Breast epithelium (tissue), 4 donors: ENCODE data around the gene ARHGAP26. TPM values are rescaled to one million over a fixed set of nuclear protein-coding genes. Genes with fewer than 3 reads are reported as not detected.

Experiments
- DNase-seq, 2 donors: peaks; one replicate each; pipeline ENCODE4 v3.0.0-alpha.2; 2019; ENCODE audit warnings: low spot score in 2 of 2
- H3K27ac ChIP-seq, 2 donors: fragments of 200-600 bp; sonication (generic) in 1 of 2; one replicate each; pipeline ENCODE4 v1.5.1; 2016 to 2019; ENCODE audit warnings: mild to moderate bottlenecking in 1 of 2
- H3K27me3 ChIP-seq, 2 donors: fragments of 200-600 bp; sonication (generic) in 1 of 2; one replicate each; pipeline versions ENCODE4 v1.5.1 to v1.6.0; 2017 to 2019; ENCODE audit warnings: control low read depth in 1 of 2, mild to moderate bottlenecking in 1 of 2
- H3K36me3 ChIP-seq: fragments of 200-600 bp; one replicate; pipeline ENCODE4 v1.5.1; 2019
- H3K4me1 ChIP-seq, 2 donors: fragments of 200-600 bp; sonication (generic); one replicate each; pipeline ENCODE4 v1.5.1; 2016 to 2019; ENCODE audit warnings: control low read depth in 1 of 2
- H3K4me3 ChIP-seq, 3 donors: fragments of 200-600 bp; sonication (generic); 1 replicate in 2 of 3; 2 replicates in 1 of 3; pipeline ENCODE4 v1.5.1; 2016 to 2019; ENCODE audit warnings: mild to moderate bottlenecking in 3 of 3, moderate library complexity in 2 of 3
- H3K9me3 ChIP-seq, 2 donors: fragments of 200-600 bp; sonication (generic) in 1 of 2; one replicate each; pipeline ENCODE4 v1.5.1; 2016 to 2019; ENCODE audit warnings: control low read depth in 1 of 2
- POLR2A ChIP-seq: fragments of 450-650 bp; IDR thresholded peaks from one replicate; pipeline ENCODE4 v1.6.1; 2016; ENCODE audit warnings: antibody characterized with exemption, mild to moderate bottlenecking, moderate library complexity
- POLR2AphosphoS5 ChIP-seq, 3 donors: sonication (generic); formaldehyde crosslinking; IDR thresholded peaks; one replicate each; pipeline ENCODE4 v1.6.1; 2017; ENCODE audit warnings: antibody characterized with exemption in 3 of 3
- intact Hi-C: fragments of 100-400 bp; cut with DNase I; formaldehyde crosslinking; loops from one replicate; pipeline ENCODE4 v1.15.1; 2023; ENCODE audit warnings: low total_unique reads
- total RNA-seq, 3 donors: library from RNA; depleted of rRNA; stranded (reverse); fragments of >200 nt; gene quantifications; one replicate each; pipeline ENCODE4 v1.1.0, GENCODE V29; 2016
- TF ChIP-seq, protein P1 (sequence below), 3 donors: fragments of 450-650 bp; IDR thresholded peaks; one replicate each; pipeline ENCODE4 v1.5.1; 2016 to 2017; ENCODE audit warnings: antibody characterized with exemption in 3 of 3, mild to moderate bottlenecking in 3 of 3, moderate library complexity in 3 of 3

The ARHGAP26 gene
- total RNA-seq, 3 donors from 2014 or later = 33.1 to 89.0 (median 56.4) TPM

- no peaks in the 10 kb centered on the region for H3K36me3 ChIP-seq
- no peak overlapping the region for H3K4me3 ChIP-seq
- no peak overlapping the region for H3K27ac ChIP-seq
- no peaks in the 10 kb centered on the region for H3K9me3 ChIP-seq
- TF ChIP-seq POLR2A = no peak
- no peak for TF ChIP-seq POLR2AphosphoS5 (IDR thresholded peaks at IDR 0.05)
- TF ChIP-seq, protein P1, sequence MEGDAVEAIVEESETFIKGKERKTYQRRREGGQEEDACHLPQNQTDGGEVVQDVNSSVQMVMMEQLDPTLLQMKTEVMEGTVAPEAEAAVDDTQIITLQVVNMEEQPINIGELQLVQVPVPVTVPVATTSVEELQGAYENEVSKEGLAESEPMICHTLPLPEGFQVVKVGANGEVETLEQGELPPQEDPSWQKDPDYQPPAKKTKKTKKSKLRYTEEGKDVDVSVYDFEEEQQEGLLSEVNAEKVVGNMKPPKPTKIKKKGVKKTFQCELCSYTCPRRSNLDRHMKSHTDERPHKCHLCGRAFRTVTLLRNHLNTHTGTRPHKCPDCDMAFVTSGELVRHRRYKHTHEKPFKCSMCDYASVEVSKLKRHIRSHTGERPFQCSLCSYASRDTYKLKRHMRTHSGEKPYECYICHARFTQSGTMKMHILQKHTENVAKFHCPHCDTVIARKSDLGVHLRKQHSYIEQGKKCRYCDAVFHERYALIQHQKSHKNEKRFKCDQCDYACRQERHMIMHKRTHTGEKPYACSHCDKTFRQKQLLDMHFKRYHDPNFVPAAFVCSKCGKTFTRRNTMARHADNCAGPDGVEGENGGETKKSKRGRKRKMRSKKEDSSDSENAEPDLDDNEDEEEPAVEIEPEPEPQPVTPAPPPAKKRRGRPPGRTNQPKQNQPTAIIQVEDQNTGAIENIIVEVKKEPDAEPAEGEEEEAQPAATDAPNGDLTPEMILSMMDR (IDR thresholded peaks at IDR 0.05) = no peak
- DNase-seq = no peak
- intact Hi-C loops = no loop called here
- H3K27me3 ChIP-seq = no peaks in the 10 kb centered on the region
- no peaks in the 10 kb centered on the region for H3K4me1 ChIP-seq
Measured at GRCh38 chr5:143170977-143171376, 400.8 kb downstream of the ARHGAP26 start.

GRCh38 chr5:143172739-143173138, 402.6 kb downstream of the ARHGAP26 start:
- intact Hi-C loops = loop anchor here (1.0 kb wide), 1 partner anchor 8 kb away; no protein-coding TSS in a partner anchor
- no peak for DNase-seq

DNA sequence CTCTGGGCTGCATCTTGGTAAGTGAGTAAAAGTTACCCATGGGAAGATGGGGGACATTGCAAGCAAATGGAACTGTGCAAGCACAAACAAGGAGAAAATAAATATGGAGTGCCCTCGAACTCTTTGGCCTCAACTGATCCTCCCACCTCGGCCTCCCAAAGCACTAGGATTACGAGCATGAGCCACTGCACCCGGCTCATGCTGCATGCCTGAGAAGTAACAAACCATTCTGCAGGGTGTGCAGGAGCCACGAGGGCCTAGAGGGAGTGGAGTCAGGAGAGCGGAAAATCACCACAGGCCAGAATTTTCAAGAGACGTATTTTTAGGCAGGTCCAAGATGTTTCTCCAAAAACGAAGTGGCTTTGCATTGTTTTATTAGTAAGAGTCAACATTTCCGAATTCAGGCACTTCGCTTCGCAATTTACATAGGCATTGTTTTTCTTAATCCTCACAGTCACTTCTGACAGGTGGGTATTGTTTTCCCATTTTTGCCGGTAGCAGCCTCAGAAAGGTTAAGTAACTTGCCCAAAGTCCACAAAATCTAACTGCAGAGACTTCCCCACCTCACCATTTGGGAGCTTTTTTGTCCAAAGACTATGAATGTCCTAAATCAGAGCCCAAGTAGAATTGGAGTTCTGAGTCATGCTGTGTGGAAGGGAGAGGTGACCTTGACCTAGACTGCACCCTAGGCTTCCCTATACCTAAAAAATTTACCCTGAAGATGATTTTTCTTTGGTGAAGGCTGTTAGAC, 403.1 kb downstream of the ARHGAP26 start:
- DNase-seq = no peak
- Histone ChIP-seq H3K36me3 (no peaks in the 10 kb centered on the region), H3K4me1 (no peaks in the 10 kb centered on the region), H3K4me3 (no peak overlapping the region), H3K9me3 (no peaks in the 10 kb centered on the region), H3K27me3 (no peaks in the 10 kb centered on the region), H3K27ac (no peak overlapping the region)
- TF ChIP-seq, protein P1 (IDR thresholded peaks at IDR 0.05) = no peak
- TF ChIP-seq POLR2A (no peak), POLR2AphosphoS5 (IDR thresholded peaks at IDR 0.05) (no peak)
- intact Hi-C loops = no loop called here

More at GRCh38 chr5:143172739-143173138, 402.6 kb downstream of the ARHGAP26 start:
- Histone ChIP-seq H3K27me3 (no peaks in the 10 kb centered on the region), H3K4me3 (no peak overlapping the region), H3K9me3 (no peaks in the 10 kb centered on the region), H3K36me3 (no peaks in the 10 kb centered on the region), H3K27ac (no peak overlapping the region), H3K4me1 (no peaks in the 10 kb centered on the region)
- TF ChIP-seq POLR2AphosphoS5 (IDR thresholded peaks at IDR 0.05) (no peak), POLR2A (no peak)
- TF ChIP-seq, protein P1 (IDR thresholded peaks at IDR 0.05) = no peak

DNA sequence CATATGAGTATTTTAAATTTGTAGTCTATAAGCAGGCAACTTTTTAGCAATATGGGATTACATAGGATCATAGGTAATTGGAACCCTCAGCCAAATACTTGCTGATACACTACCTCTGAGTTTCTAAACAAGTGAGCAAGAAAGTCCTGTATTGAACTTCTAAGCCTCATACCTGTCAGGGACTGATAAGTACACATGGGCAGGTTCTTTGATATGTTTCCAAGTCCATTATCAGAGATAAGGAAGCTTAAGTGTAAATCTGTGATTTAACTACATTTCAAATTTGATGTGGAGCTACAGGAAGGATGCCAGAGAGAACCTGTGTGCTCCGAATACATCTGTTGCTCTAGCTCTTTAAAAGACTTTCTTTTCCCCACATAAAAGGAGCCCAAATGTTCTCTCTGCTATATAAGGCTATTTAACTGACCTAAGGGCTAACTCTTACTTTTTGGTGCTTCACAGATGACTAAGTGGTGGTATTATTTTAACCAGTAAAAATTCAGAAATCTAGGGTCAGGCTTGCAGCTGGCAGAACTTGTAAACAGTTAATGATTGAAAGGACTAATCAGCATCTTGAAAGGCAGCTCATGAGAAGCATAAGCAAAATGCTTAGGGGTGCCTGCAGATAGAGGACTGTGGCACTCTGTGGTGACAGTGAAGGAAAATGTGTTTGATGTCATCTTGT, 404.7 kb downstream of the ARHGAP26 start:
- intact Hi-C loops = no loop called here
- DNase-seq = no peak
- Histone ChIP-seq H3K4me1 (no peaks in the 10 kb centered on the region), H3K27ac (no peak overlapping the region), H3K4me3 (no peak overlapping the region), H3K36me3 (no peaks in the 10 kb centered on the region), H3K27me3 (no peaks in the 10 kb centered on the region), H3K9me3 (no peaks in the 10 kb centered on the region)
- TF ChIP-seq POLR2AphosphoS5 (IDR thresholded peaks at IDR 0.05) (no peak), POLR2A (no peak)
- TF ChIP-seq, protein P1 (IDR thresholded peaks at IDR 0.05) = no peak

GRCh38 chr5:143176048-143176447, 405.9 kb downstream of the ARHGAP26 start:
- no peak overlapping the region for H3K27ac ChIP-seq
- no peak for DNase-seq
- no peak overlapping the region for H3K4me3 ChIP-seq
- no peaks in the 10 kb centered on the region for H3K27me3 ChIP-seq
- H3K36me3 ChIP-seq = no peaks in the 10 kb centered on the region
- H3K4me1 ChIP-seq = no peaks in the 10 kb centered on the region
- no peaks in the 10 kb centered on the region for H3K9me3 ChIP-seq
- intact Hi-C loops = no loop called here
- TF ChIP-seq POLR2AphosphoS5 (IDR thresholded peaks at IDR 0.05) = no peak
- TF ChIP-seq, protein P1 (IDR thresholded peaks at IDR 0.05) = no peak
